Measurements from ENCODE around the gene PLPP6. TPM values are rescaled to one million over a fixed set of nuclear protein-coding genes. Genes with fewer than 3 reads are reported as not detected.

The PLPP6 gene
- total and polyA plus RNA-seq, 2 donors (not counting 1 experiment from before 2014, with no cell fraction given): 8.9 to 9.1 TPM

DNA sequence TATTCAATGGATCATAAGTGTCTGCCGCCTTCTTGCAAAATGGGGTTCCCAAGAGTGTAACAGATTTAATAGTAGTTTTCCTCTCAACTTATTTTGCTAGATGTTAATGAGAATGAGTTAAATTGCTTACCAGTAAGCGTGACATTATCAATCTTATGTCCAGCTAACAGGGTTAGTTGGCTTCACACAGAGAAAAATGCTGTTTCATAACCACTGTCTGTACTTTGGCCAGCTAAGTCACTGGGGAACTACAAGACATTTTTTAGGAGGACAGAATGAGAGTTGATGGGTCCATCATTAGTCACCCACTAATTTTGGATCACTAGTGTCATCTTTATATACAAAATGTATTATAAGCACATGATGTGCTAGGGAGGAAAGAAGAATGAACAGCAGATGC, 18.7 kb downstream of the PLPP6 start:
- peak overlapping the region; percentile 80 for H3K27ac ChIP-seq (ENCODE audit: insufficient read depth, low read length)
- H3K27me3 ChIP-seq (ENCODE audit: control insufficient read depth, insufficient read depth, low read length): no peaks in the 10 kb centered on the region
- peaks cover 4% of the 10 kb centered on the region for H3K4me1 ChIP-seq (ENCODE audit: control insufficient read depth, extremely low read depth, insufficient read depth, low read length)
- H3K9ac ChIP-seq (ENCODE audit: insufficient read depth, low read length): no peak overlapping the region
- H3K4me2 ChIP-seq (ENCODE audit: extremely low read depth, insufficient read depth, low read length): peak overlapping the region; percentile 80
- TF ChIP-seq, protein P1, sequence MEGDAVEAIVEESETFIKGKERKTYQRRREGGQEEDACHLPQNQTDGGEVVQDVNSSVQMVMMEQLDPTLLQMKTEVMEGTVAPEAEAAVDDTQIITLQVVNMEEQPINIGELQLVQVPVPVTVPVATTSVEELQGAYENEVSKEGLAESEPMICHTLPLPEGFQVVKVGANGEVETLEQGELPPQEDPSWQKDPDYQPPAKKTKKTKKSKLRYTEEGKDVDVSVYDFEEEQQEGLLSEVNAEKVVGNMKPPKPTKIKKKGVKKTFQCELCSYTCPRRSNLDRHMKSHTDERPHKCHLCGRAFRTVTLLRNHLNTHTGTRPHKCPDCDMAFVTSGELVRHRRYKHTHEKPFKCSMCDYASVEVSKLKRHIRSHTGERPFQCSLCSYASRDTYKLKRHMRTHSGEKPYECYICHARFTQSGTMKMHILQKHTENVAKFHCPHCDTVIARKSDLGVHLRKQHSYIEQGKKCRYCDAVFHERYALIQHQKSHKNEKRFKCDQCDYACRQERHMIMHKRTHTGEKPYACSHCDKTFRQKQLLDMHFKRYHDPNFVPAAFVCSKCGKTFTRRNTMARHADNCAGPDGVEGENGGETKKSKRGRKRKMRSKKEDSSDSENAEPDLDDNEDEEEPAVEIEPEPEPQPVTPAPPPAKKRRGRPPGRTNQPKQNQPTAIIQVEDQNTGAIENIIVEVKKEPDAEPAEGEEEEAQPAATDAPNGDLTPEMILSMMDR (conservative IDR thresholded peaks at IDR 0.05 in 1 of 2, IDR thresholded peaks at IDR 0.05 in 1 of 2; ENCODE audit: low read depth in 1 of 2, low read length in 2 of 2): no peak
- no peak for TF ChIP-seq EZH2 (IDR thresholded peaks at IDR 0.05; ENCODE audit: low read length, missing control alignments)
- peaks cover 34% of the 10 kb centered on the region for H3K79me2 ChIP-seq (ENCODE audit: control insufficient read depth, insufficient read depth, low read length)
- H4K20me1 ChIP-seq (ENCODE audit: control insufficient read depth, extremely low read depth, insufficient read depth, low read length): no peaks in the 10 kb centered on the region
- H3K36me3 ChIP-seq (ENCODE audit: control insufficient read depth, insufficient read depth, low read length): no peaks in the 10 kb centered on the region
- no peak overlapping the region for H2AFZ ChIP-seq (ENCODE audit: low read length)
- peak overlapping the region; percentile 58 to 95 (median 87) for H3K4me3 ChIP-seq (replicated peaks in 1 of 4; ENCODE audit: control extremely low read depth in 1 of 4, insufficient read depth in 1 of 4, low read depth in 3 of 4, low read length in 4 of 4)
- DNase-seq (ENCODE audit: low read depth in 2 of 2): peak; percentile 35 to 55
- no peaks in the 10 kb centered on the region for H3K9me3 ChIP-seq (ENCODE audit: control insufficient read depth, insufficient read depth, low read depth, low read length)

DNA sequence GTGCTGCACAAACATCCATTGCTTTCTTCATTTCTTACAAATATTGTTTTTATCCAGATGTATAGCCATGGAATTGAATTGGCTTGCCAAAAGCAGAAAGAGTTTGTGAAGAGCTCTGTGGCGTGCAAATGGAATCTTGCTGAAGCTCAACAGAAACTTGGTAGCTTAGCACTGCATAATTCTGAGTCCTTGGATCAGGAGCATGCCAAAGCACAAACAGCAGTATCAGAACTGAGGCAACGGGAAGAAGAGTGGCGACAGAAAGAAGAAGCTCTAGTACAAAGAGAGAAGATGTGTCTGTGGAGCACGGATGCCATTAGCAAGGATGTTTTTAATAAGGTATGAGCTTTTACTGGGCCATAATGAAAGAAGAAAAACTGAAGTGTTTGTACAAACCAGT, 22.7 kb downstream of the PLPP6 start:
- H2AFZ ChIP-seq (ENCODE audit: low read length): no peak overlapping the region
- H3K27ac ChIP-seq (ENCODE audit: insufficient read depth, low read length): no peak overlapping the region
- H3K9me3 ChIP-seq (ENCODE audit: control insufficient read depth, insufficient read depth, low read depth, low read length): no peaks in the 10 kb centered on the region
- peaks cover 2% of the 10 kb centered on the region for H3K36me3 ChIP-seq (ENCODE audit: control insufficient read depth, insufficient read depth, low read length)
- peaks cover 8% of the 10 kb centered on the region for H3K4me1 ChIP-seq (ENCODE audit: control insufficient read depth, extremely low read depth, insufficient read depth, low read length)
- H3K27me3 ChIP-seq (ENCODE audit: control insufficient read depth, insufficient read depth, low read length): no peaks in the 10 kb centered on the region
- H4K20me1 ChIP-seq (ENCODE audit: control insufficient read depth, extremely low read depth, insufficient read depth, low read length): no peaks in the 10 kb centered on the region
- TF ChIP-seq EZH2 (IDR thresholded peaks at IDR 0.05; ENCODE audit: low read length, missing control alignments): no peak
- TF ChIP-seq, protein P1 (conservative IDR thresholded peaks at IDR 0.05 in 1 of 2, IDR thresholded peaks at IDR 0.05 in 1 of 2; ENCODE audit: low read depth in 1 of 2, low read length in 2 of 2): no peak
- H3K4me3 ChIP-seq (replicated peaks in 1 of 4; ENCODE audit: control extremely low read depth in 1 of 4, insufficient read depth in 1 of 4, low read depth in 3 of 4, low read length in 4 of 4): no peak overlapping the region
- peaks cover 32% of the 10 kb centered on the region for H3K79me2 ChIP-seq (ENCODE audit: control insufficient read depth, insufficient read depth, low read length)
- DNase-seq (ENCODE audit: low read depth in 2 of 2): no peak
- H3K9ac ChIP-seq (ENCODE audit: insufficient read depth, low read length): no peak overlapping the region
- no peak overlapping the region for H3K4me2 ChIP-seq (ENCODE audit: extremely low read depth, insufficient read depth, low read length)

DNA sequence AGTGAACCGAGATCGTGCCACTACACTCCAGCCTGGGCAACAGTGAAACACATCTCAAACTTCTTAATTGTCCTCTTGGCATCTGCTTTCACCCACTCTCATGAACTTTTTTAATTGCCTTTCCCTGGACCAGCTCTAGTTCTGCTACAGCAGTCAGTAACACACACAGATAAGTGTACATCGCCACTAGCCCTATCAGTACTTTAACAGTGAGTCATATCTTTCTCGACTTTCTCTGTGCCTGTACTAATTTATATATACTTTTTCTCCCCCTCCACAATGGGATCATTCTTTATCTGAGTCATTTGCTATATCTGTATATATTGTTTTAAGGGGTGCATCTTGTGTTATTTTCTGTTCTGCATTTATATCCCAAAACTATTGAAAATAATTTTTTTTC, 24.0 kb downstream of the PLPP6 start:
- DNase-seq (ENCODE audit: low read depth in 2 of 2): peak in 1 of 2 donors; percentile 53
- H3K79me2 ChIP-seq (ENCODE audit: control insufficient read depth, insufficient read depth, low read length): peaks cover 20% of the 10 kb centered on the region
- no peak overlapping the region for H3K4me3 ChIP-seq (replicated peaks in 1 of 4; ENCODE audit: control extremely low read depth in 1 of 4, insufficient read depth in 1 of 4, low read depth in 3 of 4, low read length in 4 of 4)
- no peak for TF ChIP-seq EZH2 (IDR thresholded peaks at IDR 0.05; ENCODE audit: low read length, missing control alignments)
- TF ChIP-seq, protein P1 (conservative IDR thresholded peaks at IDR 0.05 in 1 of 2, IDR thresholded peaks at IDR 0.05 in 1 of 2; ENCODE audit: low read depth in 1 of 2, low read length in 2 of 2): no peak
- H3K9me3 ChIP-seq (ENCODE audit: control insufficient read depth, insufficient read depth, low read depth, low read length): no peaks in the 10 kb centered on the region
- no peak overlapping the region for H2AFZ ChIP-seq (ENCODE audit: low read length)
- H3K36me3 ChIP-seq (ENCODE audit: control insufficient read depth, insufficient read depth, low read length): peaks cover 2% of the 10 kb centered on the region
- peaks cover 7% of the 10 kb centered on the region for H3K4me1 ChIP-seq (ENCODE audit: control insufficient read depth, extremely low read depth, insufficient read depth, low read length)
- H3K4me2 ChIP-seq (ENCODE audit: extremely low read depth, insufficient read depth, low read length): no peak overlapping the region
- no peak overlapping the region for H3K9ac ChIP-seq (ENCODE audit: insufficient read depth, low read length)
- no peaks in the 10 kb centered on the region for H4K20me1 ChIP-seq (ENCODE audit: control insufficient read depth, extremely low read depth, insufficient read depth, low read length)
- no peaks in the 10 kb centered on the region for H3K27me3 ChIP-seq (ENCODE audit: control insufficient read depth, insufficient read depth, low read length)
- H3K27ac ChIP-seq (ENCODE audit: insufficient read depth, low read length): no peak overlapping the region

All from fibroblast of lung (primary cell).